Medulla oblongata (tissue), 1 donor: Measurements from ENCODE around the gene MAD2L2.

Experiments used
- DNase-seq: peaks from one replicate; pipeline ENCODE4 v3.0.0-alpha.2; 2015; ENCODE audit errors: extremely low spot score

MAD2L2 gene

GRCh38 chr1:11629184-11630016 lies 51.5 kb downstream of the MAD2L2 start:
- DNase-seq: no peak

- no peak for DNase-seq
Observed at GRCh38 chr1:11628767-11629166, 52.2 kb downstream of the MAD2L2 start.

GRCh38 chr1:11626551-11626950 lies 54.4 kb downstream of the MAD2L2 start:
- DNase-seq: no peak
